ENCODE results near the gene QPCT. TPM values are rescaled to one million over a fixed set of nuclear protein-coding genes. Genes with fewer than 3 reads are reported as not detected.

The QPCT gene
- total RNA-seq, 1 experiment from 2014 or later = not detected

GRCh38 chr2:37300146-37300545 lies 44.3 kb upstream of the QPCT start:
- H3K4ac ChIP-seq (ENCODE audit: low read depth, low read length) = no peak overlapping the region
- H3K27me3 ChIP-seq (ENCODE audit: insufficient read depth, low read length) = no peaks in the 10 kb centered on the region
- Mint-ChIP-seq H3K4me3 (no peak overlapping the region), H3K9me3 (no peaks in the 10 kb centered on the region), H3K27me3 (ENCODE audit: low read depth) (no peaks in the 10 kb centered on the region), H3K27ac (no peak overlapping the region), H3K4me1 (peaks cover 27 to 31% of the 10 kb centered on the region in 2 experiments), H3K36me3 (ENCODE audit: insufficient read depth in 1 of 3, low read depth in 3 of 3) (peaks cover 4 to 10% (median 7%) of the 10 kb centered on the region in 3 experiments; a peak in 5 of 7 replicates)
- H2BK5ac ChIP-seq (ENCODE audit: insufficient read length, low read length) = no peak overlapping the region
- no peak overlapping the region for H4K91ac ChIP-seq (ENCODE audit: insufficient read length, low read depth, low read length)
- no peak overlapping the region for H3K56ac ChIP-seq (ENCODE audit: insufficient read length, low read depth, low read length)
- no peak overlapping the region for H3K4me2 ChIP-seq (ENCODE audit: insufficient read depth, insufficient read length, low read length)
- peaks cover 6% of the 10 kb centered on the region for H3K79me1 ChIP-seq (ENCODE audit: insufficient read depth, low read depth, low read length, poor library complexity, severe bottlenecking)
- no peak overlapping the region for H4K5ac ChIP-seq (ENCODE audit: insufficient read length, low read depth, low read length)
- H2BK120ac ChIP-seq (ENCODE audit: low read depth, low read length, poor library complexity, severe bottlenecking) = no peak overlapping the region
- peaks cover 3% of the 10 kb centered on the region; the same call in 1 of the 2 replicates for H3K79me2 ChIP-seq (ENCODE audit: insufficient read depth, low read length)
- no peak for DNase-seq
- H3T11ph ChIP-seq (ENCODE audit: low read length) = no peak overlapping the region
- no peak for TF ChIP-seq CTCF (conservative IDR thresholded peaks at IDR 0.05)
- H2AFZ ChIP-seq (ENCODE audit: low read length) = no peak overlapping the region
- no peak overlapping the region for H2BK12ac ChIP-seq (ENCODE audit: insufficient read length, low read depth, low read length)
- no peak overlapping the region for H3K18ac ChIP-seq (ENCODE audit: insufficient read length, low read depth, low read length)
- no peak overlapping the region for H2BK15ac ChIP-seq (ENCODE audit: low read depth, low read length)
- no peaks in the 10 kb centered on the region for H3K4me1 ChIP-seq (ENCODE audit: insufficient read depth, low read length)
- no peak overlapping the region for H4K8ac ChIP-seq (replicated peaks; ENCODE audit: insufficient read length, low read depth, low read length)
- no peak overlapping the region for H3K14ac ChIP-seq (ENCODE audit: insufficient read depth, low read length)
- H2BK20ac ChIP-seq (ENCODE audit: low read depth, low read length, poor library complexity, severe bottlenecking) = no peak overlapping the region
- H3K9ac ChIP-seq (ENCODE audit: extremely low read depth, insufficient read length, low read length) = no peak overlapping the region
- H3K27ac ChIP-seq (ENCODE audit: insufficient read length, low read depth, low read length) = no peak overlapping the region
- no peaks in the 10 kb centered on the region for H3K9me3 ChIP-seq (ENCODE audit: control insufficient read depth, low read depth, low read length)
- no peak overlapping the region for H2AK5ac ChIP-seq (ENCODE audit: insufficient read length, low read length)
- no peaks in the 10 kb centered on the region for H3K23me2 ChIP-seq (ENCODE audit: insufficient read length, low read depth, low read length, poor library complexity, severe bottlenecking)
- no peak overlapping the region for H3K23ac ChIP-seq (ENCODE audit: insufficient read length, low read depth, low read length)
- no peaks in the 10 kb centered on the region for H4K20me1 ChIP-seq (ENCODE audit: control insufficient read depth, insufficient read depth, insufficient read length)

All from H9 (cell line).